Measurements from ENCODE around the gene RASSF3. TPM values are rescaled to one million over a fixed set of nuclear protein-coding genes. Genes with fewer than 3 reads are reported as not detected.

RASSF3 gene
- total and polyA plus RNA-seq, 2 experiments from 2014 or later: 20.6 to 39.6 TPM

DNA sequence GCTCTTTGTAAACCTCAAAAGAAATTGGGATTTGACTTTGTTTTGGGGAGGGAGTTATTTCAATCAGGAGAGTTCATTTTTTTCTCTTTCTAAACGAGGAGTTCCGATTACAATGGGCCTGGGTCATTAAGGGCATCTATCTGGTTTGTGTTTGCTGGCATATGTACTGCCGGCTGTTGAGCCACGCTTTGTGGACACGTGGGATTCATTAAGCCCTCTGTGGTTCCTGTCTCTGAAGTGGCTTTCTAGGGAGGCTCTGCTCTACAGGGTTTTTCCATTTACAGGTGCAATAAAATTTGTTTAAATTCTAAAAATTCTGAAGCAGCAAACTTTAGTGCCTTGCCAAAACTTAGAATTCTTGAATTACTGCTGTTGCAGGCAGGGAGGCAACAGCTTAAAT lies 91.0 kb downstream of the RASSF3 start (continued):
- TF ChIP-seq ZNF462 (CRISPR knock-in tag; IDR thresholded peaks at IDR 0.05) (no peak), ZNF331 (CRISPR knock-in tag; IDR thresholded peaks at IDR 0.05; ENCODE audit: low read depth) (no peak), EZH2phosphoT487 (IDR thresholded peaks at IDR 0.05; ENCODE audit: unreplicated experiment) (no peak), EZH2 (IDR thresholded peaks at IDR 0.05; ENCODE audit: low read depth, unreplicated experiment) (no peak)

GRCh38 chr12:64706306-64706705 lies 96.0 kb downstream of the RASSF3 start:
- no peaks in the 10 kb centered on the region; the same call in 2 of the 3 replicates for H3K9me3 Mint-ChIP-seq
- peaks cover 3% of the 10 kb centered on the region; the same call in 1 of the 3 replicates for H3K36me3 Mint-ChIP-seq (ENCODE audit: low read depth)
- H3K4me1 Mint-ChIP-seq: no peaks in the 10 kb centered on the region
- Histone ChIP-seq H3K9me2 (ENCODE audit: insufficient read depth) (0 out of 2 replicates have a peak, but pooled peaks cover 4% of the 10 kb centered on the region), H3K36me3 (ENCODE audit: insufficient read depth) (no peaks in the 10 kb centered on the region), H3K4me2 (no peak overlapping the region), H4K20me1 (replicated peaks; ENCODE audit: insufficient read depth) (no peaks in the 10 kb centered on the region), H2AFZ (no peak overlapping the region), H3K27ac (ENCODE audit: low read depth) (no peak overlapping the region), H3K4me3 (no peak overlapping the region), H3K27me3 (ENCODE audit: insufficient read depth) (no peaks in the 10 kb centered on the region), H3K4me1 (ENCODE audit: insufficient read depth) (no peaks in the 10 kb centered on the region), H3K79me2 (replicated peaks; ENCODE audit: insufficient read depth) (no peaks in the 10 kb centered on the region), H3F3A (replicated peaks; ENCODE audit: low read depth) (no peaks in the 10 kb centered on the region)
- ATAC-seq (no peak), DNase-seq (ENCODE audit: low spot score) (no peak)
- no peak overlapping the region for H3K27ac Mint-ChIP-seq
- peaks cover 5% of the 10 kb centered on the region for H3K27me3 Mint-ChIP-seq (ENCODE audit: insufficient read depth, low read depth, poor library complexity)
- H3K4me3 Mint-ChIP-seq: no peak overlapping the region
- no peak for TF ChIP-seq CTCF (conservative IDR thresholded peaks at IDR 0.05; ENCODE audit: low read depth in 2 of 2)
- TF ChIP-seq POLR2AphosphoS5 (IDR thresholded peaks at IDR 0.05; ENCODE audit: low read depth): no peak
- TF ChIP-seq, protein P1, sequence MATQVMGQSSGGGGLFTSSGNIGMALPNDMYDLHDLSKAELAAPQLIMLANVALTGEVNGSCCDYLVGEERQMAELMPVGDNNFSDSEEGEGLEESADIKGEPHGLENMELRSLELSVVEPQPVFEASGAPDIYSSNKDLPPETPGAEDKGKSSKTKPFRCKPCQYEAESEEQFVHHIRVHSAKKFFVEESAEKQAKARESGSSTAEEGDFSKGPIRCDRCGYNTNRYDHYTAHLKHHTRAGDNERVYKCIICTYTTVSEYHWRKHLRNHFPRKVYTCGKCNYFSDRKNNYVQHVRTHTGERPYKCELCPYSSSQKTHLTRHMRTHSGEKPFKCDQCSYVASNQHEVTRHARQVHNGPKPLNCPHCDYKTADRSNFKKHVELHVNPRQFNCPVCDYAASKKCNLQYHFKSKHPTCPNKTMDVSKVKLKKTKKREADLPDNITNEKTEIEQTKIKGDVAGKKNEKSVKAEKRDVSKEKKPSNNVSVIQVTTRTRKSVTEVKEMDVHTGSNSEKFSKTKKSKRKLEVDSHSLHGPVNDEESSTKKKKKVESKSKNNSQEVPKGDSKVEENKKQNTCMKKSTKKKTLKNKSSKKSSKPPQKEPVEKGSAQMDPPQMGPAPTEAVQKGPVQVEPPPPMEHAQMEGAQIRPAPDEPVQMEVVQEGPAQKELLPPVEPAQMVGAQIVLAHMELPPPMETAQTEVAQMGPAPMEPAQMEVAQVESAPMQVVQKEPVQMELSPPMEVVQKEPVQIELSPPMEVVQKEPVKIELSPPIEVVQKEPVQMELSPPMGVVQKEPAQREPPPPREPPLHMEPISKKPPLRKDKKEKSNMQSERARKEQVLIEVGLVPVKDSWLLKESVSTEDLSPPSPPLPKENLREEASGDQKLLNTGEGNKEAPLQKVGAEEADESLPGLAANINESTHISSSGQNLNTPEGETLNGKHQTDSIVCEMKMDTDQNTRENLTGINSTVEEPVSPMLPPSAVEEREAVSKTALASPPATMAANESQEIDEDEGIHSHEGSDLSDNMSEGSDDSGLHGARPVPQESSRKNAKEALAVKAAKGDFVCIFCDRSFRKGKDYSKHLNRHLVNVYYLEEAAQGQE (IDR thresholded peaks at IDR 0.05; ENCODE audit: unreplicated experiment): no peak
